ENCODE results near the gene ZNF277. TPM values are rescaled to one million over a fixed set of nuclear protein-coding genes. Genes with fewer than 3 reads are reported as not detected.

Gene ZNF277
- polyA plus RNA-seq, 5 donors, result 24.0 to 39.2 (median 36.3) TPM

DNA sequence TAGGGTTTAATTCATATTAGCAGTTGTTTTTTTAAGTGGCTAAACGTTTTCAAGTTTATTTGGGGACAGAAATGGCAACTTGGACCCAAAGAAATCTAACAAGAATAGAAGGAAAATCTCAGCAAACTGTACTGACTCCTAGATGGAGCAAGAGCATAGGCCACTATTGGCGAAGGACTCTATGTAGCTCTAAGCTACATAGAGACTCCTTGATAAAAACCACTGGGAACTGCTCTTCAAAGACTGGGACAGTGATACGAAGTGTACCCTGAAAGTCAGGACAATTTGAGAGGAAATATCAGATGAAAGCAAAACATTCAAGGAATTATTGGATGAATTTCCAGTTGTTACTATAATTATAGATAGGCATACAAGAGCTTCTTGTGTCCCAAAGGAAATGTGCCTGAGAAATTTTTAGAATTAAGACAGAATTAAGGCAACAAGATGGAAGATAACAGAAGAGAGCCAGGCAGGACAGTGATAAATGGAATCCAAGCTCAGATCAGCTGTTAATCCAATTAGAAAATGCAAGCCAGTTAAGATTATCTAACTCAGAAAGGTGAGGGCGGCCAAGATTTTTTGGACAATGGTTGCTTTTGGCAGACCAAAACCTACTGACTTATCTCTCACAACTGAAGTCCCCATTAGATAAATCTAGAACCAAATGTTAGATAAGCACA is 140.0 kb downstream of the ZNF277 start:
- no peak for DNase-seq

DNA sequence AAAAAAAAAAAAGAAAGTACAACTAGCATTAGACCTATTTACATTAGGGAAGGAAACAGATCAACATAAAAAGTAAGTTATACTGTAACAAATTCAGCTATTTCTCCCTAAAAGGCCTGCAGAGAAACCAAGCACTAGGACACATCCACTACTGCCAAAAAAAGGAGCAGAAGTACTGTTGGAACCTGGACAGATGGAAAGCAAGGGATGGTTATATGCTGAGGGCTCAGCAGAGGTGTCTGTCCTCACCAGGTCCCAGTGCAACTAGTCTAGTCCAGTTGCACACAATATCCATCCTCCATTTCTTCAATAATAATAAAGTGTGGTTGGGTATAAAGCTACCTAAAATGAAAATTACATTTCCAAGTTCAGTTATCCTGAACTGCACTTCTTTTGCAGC is 140.6 kb downstream of the ZNF277 start:
- no peak for DNase-seq

DNA sequence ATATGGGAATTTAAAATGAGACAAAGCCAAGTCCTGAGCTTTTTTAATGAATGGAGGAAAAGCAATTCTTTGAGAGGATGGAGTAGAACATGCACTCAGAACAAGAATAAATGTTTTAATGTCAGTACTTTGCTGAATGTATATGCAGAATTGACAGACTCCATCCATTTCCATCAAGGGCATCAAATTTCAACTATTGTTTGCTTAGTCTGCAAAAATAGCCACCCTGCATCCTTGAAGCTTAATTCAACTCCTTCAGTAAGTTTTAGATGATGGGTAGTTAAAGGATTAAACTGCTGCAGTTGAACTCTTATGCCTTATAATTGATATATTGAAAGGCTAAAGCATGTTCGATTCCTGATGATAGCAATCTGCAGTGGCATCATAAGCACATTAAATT is 144.1 kb downstream of the ZNF277 start:
- no peak for DNase-seq

DNA sequence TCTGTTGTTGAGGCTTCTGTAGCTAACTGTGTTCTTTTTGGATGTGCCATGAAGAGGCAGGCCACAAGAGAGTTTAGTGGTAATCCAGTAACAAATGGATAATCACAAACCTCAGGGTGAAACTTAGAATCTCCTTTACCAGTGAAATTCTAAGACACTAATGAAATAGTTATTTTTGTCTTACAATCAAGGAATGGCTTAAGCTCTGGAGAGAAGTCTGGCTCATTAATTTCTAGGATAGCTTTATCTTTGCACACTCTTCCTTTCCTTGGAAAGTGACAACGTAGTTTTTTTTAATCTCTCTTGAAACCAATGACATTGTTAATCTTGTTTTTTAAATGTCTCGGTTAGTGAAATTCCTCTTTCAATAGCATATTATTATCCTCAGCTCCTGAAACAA is 150.1 kb downstream of the ZNF277 start:
- DNase-seq, result no peak

- DNase-seq, result no peak
These were observed 150.6 kb downstream of the ZNF277 start for GRCh38 chr7:112357136-112357535.

DNA sequence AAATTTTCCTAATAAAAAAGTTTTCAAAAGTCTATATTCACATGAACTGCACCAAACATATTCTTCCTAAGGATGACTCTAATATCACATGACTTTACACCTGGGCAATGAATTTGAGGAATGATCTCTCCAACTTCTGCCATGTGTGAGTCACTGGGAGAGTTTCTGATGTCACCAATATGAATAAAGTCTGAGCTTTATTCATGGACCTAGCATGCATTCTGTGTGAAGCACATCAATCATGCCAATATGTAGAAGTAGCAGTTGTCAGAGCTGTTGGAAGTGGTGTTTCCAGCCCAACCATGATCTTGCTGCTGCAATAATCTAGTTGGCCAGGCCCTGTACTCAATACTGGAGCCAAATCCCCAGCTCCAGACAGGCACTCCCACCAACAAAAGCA is 152.0 kb downstream of the ZNF277 start:
- no peak for DNase-seq

DNA sequence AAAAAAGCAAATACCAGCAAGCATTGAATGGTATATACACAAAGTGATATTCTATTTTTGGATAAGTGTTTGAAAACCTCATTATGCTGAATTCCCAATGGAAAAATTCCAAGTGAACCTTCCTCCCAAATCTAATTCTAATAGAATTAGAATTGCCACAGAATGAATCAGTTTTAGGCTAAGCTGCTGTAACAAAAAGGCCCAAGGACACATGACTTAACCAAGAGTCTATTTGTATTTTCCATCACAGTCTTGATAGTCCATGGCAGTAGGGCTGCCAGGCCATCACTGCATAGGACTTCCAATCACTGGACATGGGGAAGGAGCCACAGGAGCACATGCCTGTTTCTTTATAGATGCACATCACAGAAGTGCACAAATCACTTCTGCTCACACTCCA is 152.6 kb downstream of the ZNF277 start:
- DNase-seq, result no peak

DNA sequence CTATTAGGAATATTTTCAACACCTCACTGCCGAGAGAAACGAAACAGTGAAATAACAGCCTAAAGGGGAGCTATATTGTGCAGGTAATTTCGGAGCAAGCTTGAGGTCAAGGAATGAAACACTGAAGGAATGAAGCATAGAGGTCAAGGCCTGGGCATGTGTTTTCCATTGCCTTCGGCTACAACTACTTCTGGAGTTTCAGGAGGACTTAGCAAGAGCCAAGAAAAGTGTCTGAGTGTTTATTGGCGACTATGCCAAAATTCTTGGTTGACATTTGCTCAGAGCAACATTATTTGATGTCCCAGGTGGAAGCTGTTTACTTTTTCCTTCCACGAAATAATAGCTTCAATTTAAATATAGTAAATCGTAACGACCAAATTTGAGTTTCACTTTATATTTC is 154.2 kb downstream of the ZNF277 start:
- no peak for DNase-seq

GRCh38 chr7:112361154-112361553 is 154.7 kb downstream of the ZNF277 start:
- no peak for DNase-seq

GRCh38 chr7:112362053-112362650 is 155.7 kb downstream of the ZNF277 start:
- DNase-seq, result no peak

DNA sequence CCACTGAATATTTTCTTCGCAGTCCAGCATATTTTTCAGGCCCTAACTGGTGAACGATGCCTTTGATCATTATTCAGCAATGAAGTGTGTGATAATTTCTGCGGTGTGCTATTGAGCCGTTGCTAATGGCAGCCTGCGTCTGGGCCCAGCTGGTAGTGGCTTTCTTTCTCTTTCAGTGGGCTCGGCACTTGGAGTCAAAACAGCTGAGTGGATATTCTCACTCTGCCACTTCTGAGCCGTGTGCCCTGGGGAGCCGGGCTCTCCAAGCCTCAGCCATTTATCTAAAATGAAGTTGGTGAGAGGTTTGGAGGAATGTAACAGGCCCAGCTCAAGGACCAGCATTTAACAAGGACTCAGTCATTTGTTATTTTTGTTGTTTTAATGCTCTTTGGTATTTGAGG is 156.2 kb downstream of the ZNF277 start:
- DNase-seq, result peak; percentile 55 to 63

- no peak for DNase-seq
These were observed 157.9 kb downstream of the ZNF277 start for GRCh38 chr7:112364388-112364787.

GRCh38 chr7:112365551-112365950 is 159.1 kb downstream of the ZNF277 start:
- DNase-seq, result no peak

GRCh38 chr7:112366886-112367285 is 160.4 kb downstream of the ZNF277 start:
- DNase-seq, result no peak

DNA sequence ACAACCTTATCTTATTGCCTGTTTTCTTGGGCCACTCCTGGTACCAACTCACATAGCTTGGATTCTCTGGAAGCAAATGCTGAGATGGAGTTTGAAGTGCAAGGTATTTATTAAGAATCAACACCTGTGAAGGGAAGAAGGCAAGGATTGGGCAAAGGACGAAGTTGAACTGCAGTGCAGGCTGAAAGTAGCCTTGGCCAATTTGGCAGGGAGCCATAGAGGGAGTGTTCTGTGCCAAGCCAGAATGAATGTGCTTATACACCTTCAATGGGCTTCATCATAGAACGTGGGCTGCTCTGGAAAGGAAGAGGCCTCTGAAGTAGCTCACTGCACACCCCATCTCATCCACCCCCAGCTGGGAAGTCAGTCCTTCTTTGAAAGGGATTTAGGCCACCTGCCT is 163.9 kb downstream of the ZNF277 start:
- DNase-seq, result no peak

GRCh38 chr7:112371701-112372100 is 165.2 kb downstream of the ZNF277 start:
- peak; percentile 49 to 52 for DNase-seq

GRCh38 chr7:112372101-112372500 is 165.6 kb downstream of the ZNF277 start:
- DNase-seq, result no peak

- DNase-seq, result peak in 1 of 2 donors; percentile 22
These were observed 171.1 kb downstream of the ZNF277 start for GRCh38 chr7:112377593-112377992.

DNA sequence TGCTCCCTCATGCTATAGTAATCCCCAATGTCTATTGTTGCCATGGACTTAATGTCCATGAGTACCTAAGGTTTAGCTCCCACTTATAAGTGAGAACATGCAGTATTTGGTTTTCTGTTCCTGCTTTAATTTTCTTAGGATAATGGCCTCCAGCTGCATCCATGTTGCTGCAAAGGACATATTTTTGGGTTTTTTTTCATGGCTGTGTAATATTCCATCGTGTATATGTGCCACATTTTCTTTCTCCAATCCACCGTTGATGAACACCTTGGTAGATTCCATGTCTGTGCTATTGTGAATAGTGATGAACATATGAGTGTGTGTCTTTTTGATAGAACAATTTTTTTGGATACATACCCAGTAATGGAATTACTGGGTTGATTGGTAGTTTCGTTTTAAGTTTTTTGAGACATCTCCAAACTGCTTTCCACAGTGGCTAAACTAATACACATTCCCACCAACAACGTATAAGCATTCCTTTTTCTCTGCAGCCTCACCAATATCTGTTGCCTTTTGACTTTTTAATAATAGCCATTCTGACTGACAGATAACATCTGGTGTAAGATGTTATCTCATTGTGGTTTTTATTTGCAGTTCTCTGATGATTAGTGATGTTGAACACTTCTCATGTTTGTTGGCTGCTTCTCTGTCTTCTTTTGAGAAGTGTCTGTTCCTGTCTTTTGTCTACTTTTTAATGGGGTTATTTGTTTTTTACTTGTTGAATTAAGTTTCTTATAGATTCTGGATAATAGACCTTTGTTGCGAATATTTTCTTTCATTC is 175.0 kb downstream of the ZNF277 start:
- no peak for DNase-seq

- DNase-seq, result peak in 1 of 2 donors; percentile 18
These were observed 177.3 kb downstream of the ZNF277 start for GRCh38 chr7:112383671-112384417.

- no peak for DNase-seq
These were observed 179.0 kb downstream of the ZNF277 start for GRCh38 chr7:112385516-112385915.

DNA sequence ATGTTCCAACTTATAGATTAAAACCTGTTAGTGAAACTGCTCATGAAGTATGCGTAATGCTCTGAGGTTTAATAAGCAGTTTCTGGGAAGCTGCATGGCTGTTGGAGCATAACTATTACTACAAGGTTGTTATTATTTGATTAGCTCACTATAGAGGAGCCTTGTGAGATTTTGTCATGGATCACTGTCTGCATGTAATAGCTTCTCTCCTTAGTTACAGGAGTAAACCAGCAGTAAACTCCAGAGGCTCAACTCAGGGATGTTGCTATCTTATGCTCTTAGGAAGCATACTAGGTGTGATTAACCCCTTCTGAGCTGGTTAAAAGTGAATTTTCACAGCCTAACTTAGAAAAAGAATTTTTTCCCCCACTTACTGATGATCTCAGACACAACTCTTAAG is 180.1 kb downstream of the ZNF277 start:
- no peak for DNase-seq

Data from right lung (tissue), 5 donors.